Pancreas (tissue), 10 donors: ENCODE data around the gene TCF25. TPM values are rescaled to one million over a fixed set of nuclear protein-coding genes. Genes with fewer than 3 reads are reported as not detected.

Experiments used
- ATAC-seq, 4 donors: fragments of 200-7000 bp; cut with Tn5 transposase; one replicate each; pipeline versions ENCODE4 v1.8.0 to v1.9.1; 2020; ENCODE audit warnings: mild to moderate bottlenecking in 4 of 4, moderate library complexity in 4 of 4
- DNase-seq, 6 donors: peaks; one replicate each; pipeline ENCODE4 v3.0.0-alpha.2; 2020
- FAIRE-seq: peaks from 2 replicates; lab custom pipeline; 2012; peaks lifted over from hg19 to GRCh38; lab: Jason Lieb, UNC
- H3K27ac ChIP-seq, 4 donors: fragments of 200-600 bp; sonication (generic); 1 replicate in 3 of 4; 2 replicates in 1 of 4; pipeline versions ENCODE4 v1.5.0 to v1.8.0; 2020
- H3K27me3 ChIP-seq, 4 donors: fragments of 200-600 bp; one replicate each; pipeline ENCODE4 v1.8.0; 2021
- H3K36me3 ChIP-seq, 3 donors: fragments of 200-600 bp; sonication (generic) in 1 of 3; one replicate each; pipeline versions ENCODE4 v1.5.0 to v1.8.0; 2020 to 2021
- H3K4me1 ChIP-seq, 3 donors: fragments of 200-600 bp; one replicate each; pipeline ENCODE4 v1.8.0; 2021
- H3K4me3 ChIP-seq, 4 donors: fragments of 200-600 bp; sonication (generic) in 2 of 4; one replicate each; pipeline versions ENCODE4 v1.5.0 to v1.8.0; 2020 to 2021
- H3K9me3 ChIP-seq, 4 donors: fragments of 200-600 bp; one replicate each; pipeline ENCODE4 v1.8.0; 2021
- CTCF ChIP-seq, 4 donors: fragments of 200-600 bp; sonication (generic) in 3 of 4; IDR thresholded peaks; one replicate each; pipeline versions ENCODE4 v1.5.0 to v1.8.0; 2021; ENCODE audit warnings: antibody characterized with exemption in 4 of 4
- WGBS, 2 donors: extraction: QIAGEN DNeasy Blood & Tissue Kit; methylation state at CpG; one replicate each; pipeline ENCODE4 v1.1.7; 2013; 5-methylcytosine and 5-hydroxymethylcytosine counted together
- intact Hi-C, 3 donors: fragments of 100-400 bp; cut with DNase I; formaldehyde crosslinking; loops; one replicate each; pipeline versions ENCODE4 v1.11.1 to v1.14.2; 2022
- polyA plus RNA-seq, 2 donors: library from polyadenylated mRNA; stranded (reverse); fragments of 200-250 nt; gene quantifications; one replicate each; pipeline ENCODE4 v1.2.3, GENCODE V29; 2013
- total RNA-seq, 6 donors: library from RNA; stranded (reverse); fragmentation: NEBNext Ultra II Directional in 4 of 6; extraction: Animal tissue kit (Norgen Biotek cat#: 25700) in 4 of 6; gene quantifications; one replicate each; pipeline versions ENCODE4 v1.2.1 to v1.2.4, GENCODE V29; 2021 to 2023
- donor health status: healthy with polysubstance abuse.
- donor health status: DM: no; HTN: no; CAD: no; lungs with moderate emphysema.
- donor health status: DM: no; HTN: no; CAD: no.
- donor health status: control.
- donor health status: control.
- donor health status: Bipolar disorder and iron deficiency.
- donor health status: DM: yes; HTN: yes; CAD: no.
- donor health status: DM: no; HTN: no; CAD: no.
- donor health status: DM: no; HTN: no; CAD: no.
- donor health status: DM: yes; HTN: yes; CAD: no.

The TCF25 gene
- total and polyA plus RNA-seq, 8 donors: 81.0 to 250 (median 111) TPM

DNA sequence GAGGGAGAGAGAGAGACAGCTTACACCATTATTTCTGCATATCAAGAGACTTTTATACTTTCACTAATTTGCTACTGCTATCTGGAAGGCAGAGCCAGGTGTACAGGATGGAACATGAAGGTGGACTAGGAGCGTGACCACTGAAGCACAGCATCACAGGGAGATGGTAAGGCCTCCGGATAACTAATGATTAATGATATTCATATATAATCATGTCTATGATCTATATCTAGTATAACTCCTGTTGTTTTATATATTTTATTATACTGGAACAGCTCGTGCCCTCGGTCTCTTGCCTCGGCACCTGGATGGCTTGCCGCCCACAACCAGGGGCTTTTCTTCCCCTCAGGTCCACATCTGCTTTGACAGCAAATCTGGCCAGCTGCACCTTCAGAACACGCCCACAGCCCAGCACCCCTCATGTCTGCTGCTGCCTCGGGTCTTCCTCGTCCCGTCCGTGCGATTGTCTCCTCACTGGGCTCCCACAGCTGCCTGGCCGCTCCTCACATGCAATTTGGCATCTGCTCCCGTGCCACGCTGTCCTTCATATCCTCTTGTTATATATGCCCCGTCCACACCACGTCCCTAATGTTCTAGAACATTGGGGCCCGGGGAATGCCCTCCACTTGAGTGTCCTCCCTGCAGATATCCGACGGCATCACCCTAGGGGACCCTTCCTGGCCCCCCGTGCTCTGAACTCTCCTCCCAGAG is 64.9 kb downstream of the TCF25 start:
- Histone ChIP-seq H3K9me3 (no peaks in the 10 kb centered on the region), H3K27me3 (no peaks in the 10 kb centered on the region), H3K4me3 (no peak overlapping the region), H3K36me3 (no peaks in the 10 kb centered on the region), H3K4me1 (no peaks in the 10 kb centered on the region), H3K27ac (no peak overlapping the region)
- FAIRE-seq (no peak), DNase-seq (peak in 1 of 6 donors; percentile 51), ATAC-seq (no peak)
- intact Hi-C loops: no loop called here
- no peak for TF ChIP-seq CTCF (IDR thresholded peaks at IDR 0.05)
- WGBS, 2 donors: 59 to 70% methylated on average over 21 of the region's 21 CpGs

DNA sequence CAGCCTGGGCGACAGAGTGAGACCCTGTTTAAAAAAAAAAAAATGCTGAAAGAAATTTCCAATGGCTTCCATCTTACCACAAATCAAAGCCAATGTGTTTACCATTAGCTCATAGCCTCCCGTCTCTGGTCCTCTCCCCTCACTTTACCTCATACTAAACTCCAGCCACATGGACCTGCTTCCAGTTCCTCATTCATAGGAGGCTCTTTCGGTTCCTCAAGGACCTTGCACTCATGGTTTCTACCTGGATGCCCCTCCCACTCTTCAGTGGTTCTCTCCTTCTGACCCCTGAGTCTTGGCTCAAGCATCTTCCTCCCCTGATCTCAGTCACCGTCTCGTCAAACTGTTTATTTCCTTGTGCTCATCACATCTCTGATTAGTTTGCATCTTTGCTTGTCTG is 71.4 kb downstream of the TCF25 start:
- FAIRE-seq (no peak), DNase-seq (no peak), ATAC-seq (no peak)
- Histone ChIP-seq H3K9me3 (no peaks in the 10 kb centered on the region), H3K27ac (no peak overlapping the region), H3K27me3 (no peaks in the 10 kb centered on the region), H3K36me3 (no peaks in the 10 kb centered on the region), H3K4me1 (peaks cover 0 to 8% (median 0%) of the 10 kb centered on the region in 3 donors), H3K4me3 (no peak overlapping the region)
- intact Hi-C loops: no loop called here
- 63 to 77% methylated on average over 5 of the region's 5 CpGs for WGBS, 2 donors
- no peak for TF ChIP-seq CTCF (IDR thresholded peaks at IDR 0.05)

GRCh38 chr16:89945654-89946053 is 72.3 kb downstream of the TCF25 start:
- Histone ChIP-seq H3K4me1 (peaks cover 0 to 9% (median 0%) of the 10 kb centered on the region in 3 donors), H3K36me3 (no peaks in the 10 kb centered on the region), H3K9me3 (no peaks in the 10 kb centered on the region), H3K27ac (no peak overlapping the region), H3K4me3 (no peak overlapping the region), H3K27me3 (no peaks in the 10 kb centered on the region)
- no peak for TF ChIP-seq CTCF (IDR thresholded peaks at IDR 0.05)
- FAIRE-seq (no peak), DNase-seq (no peak), ATAC-seq (no peak)
- intact Hi-C loops: no loop called here
- 37 to 45% methylated on average over 7 of the region's 7 CpGs for WGBS, 2 donors

DNA sequence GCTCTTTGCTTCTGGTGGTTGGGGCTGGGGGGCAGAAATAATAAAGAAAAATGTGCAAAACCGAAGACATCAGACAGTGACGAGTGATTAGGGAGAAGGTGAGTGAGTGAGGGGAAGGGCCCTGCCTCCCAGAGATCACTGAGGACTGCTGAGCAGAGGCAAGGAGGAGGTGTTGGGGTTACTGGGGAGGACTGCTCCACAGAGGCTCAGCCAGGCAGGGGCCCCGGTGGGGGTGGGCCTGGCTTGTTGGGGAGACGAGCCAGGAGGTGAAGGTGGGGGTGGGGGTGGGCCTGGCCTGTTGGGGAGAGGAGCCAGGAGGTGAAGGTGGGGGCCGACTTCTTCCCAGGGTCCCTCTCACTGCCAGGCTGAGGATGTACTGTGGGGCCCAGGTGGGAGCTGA is 73.1 kb downstream of the TCF25 start:
- DNase-seq: no peak
- intact Hi-C loops: no loop called here
- Histone ChIP-seq H3K36me3 (no peaks in the 10 kb centered on the region), H3K9me3 (no peaks in the 10 kb centered on the region), H3K27ac (no peak overlapping the region), H3K4me1 (peaks cover 0 to 9% (median 0%) of the 10 kb centered on the region in 3 donors), H3K4me3 (no peak overlapping the region), H3K27me3 (no peaks in the 10 kb centered on the region)
- 68 to 89% methylated on average over 5 of the region's 5 CpGs for WGBS, 2 donors
- ATAC-seq: no peak
- FAIRE-seq: no peak
- TF ChIP-seq CTCF (IDR thresholded peaks at IDR 0.05): no peak

GRCh38 chr16:89949121-89949742 is 75.8 kb downstream of the TCF25 start:
- Histone ChIP-seq H3K27me3 (no peaks in the 10 kb centered on the region), H3K9me3 (no peaks in the 10 kb centered on the region), H3K4me1 (peaks cover 0 to 9% (median 0%) of the 10 kb centered on the region in 3 donors), H3K36me3 (no peaks in the 10 kb centered on the region), H3K4me3 (peak overlapping the region; percentile 47 to 69 (median 54)), H3K27ac (no peak overlapping the region)
- ATAC-seq (peak in 1 of 4 donors; percentile 2), DNase-seq (peak in 2 of 6 donors; percentile 30 to 82), FAIRE-seq (no peak)
- WGBS, 2 donors: 10 to 27% methylated on average over 26 to 55 of the region's 55 CpGs
- TF ChIP-seq CTCF (IDR thresholded peaks at IDR 0.05): no peak
- intact Hi-C loops: no loop called here
